Epithelial cell of prostate (primary cell): ENCODE data around the gene TAS1R2.

ENCODE experiments used
- DNase-seq: peaks from one replicate; pipeline ENCODE4 v3.0.0-alpha.2; 2011; ENCODE audit warnings: low read depth, low spot score
- H3K27ac ChIP-seq: fragments of 450-650 bp; 2 replicates; pipeline ENCODE4 v1.5.1; 2017; ENCODE audit warnings: mild to moderate bottlenecking

The TAS1R2 gene

DNA sequence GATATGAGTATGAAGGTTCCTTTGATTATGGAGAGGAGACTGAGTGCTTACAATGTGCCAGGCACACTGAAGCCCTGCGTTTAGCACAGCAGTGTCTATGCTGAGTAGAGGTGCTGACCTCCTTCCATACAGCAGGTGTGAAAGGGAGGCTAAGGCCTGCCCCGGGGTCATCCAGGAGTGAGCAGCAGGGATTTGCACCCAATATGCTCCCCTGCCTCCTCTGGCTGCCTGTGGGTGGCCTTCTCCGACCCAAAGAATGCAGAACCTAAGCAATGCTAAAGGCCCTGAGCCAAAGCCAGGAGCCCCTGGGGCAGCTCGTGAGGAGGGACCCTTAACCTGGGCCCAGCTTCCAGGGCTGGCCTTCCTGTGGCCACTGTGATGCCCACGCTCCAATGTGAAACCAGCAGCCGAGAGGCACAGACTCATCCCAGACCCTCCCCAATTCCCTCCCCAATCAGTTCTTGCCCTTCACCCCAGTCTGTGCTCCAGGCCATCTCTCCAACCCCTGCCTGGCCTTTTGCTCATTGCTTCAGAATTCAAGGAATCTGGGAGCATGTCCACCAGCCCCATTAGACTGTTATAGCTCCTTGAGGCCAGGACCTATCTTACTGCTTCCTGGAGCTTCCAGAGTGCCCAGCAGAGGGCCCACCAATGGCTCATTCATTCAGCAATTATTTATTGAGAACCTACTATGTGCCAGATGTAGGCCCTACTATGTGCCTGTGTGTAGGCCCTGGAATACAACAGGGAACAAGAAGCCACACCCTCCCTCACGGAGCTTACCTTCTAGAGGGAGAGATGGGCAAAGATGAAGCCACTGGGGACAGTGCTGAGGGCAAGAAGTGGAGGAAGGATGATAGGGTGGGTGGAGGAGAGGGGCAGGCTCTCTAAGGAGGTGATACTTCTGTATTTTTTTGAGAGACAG, 53.3 kb downstream of the TAS1R2 start:
- DNase-seq = no peak
- H3K27ac ChIP-seq = no peak overlapping the region

DNA sequence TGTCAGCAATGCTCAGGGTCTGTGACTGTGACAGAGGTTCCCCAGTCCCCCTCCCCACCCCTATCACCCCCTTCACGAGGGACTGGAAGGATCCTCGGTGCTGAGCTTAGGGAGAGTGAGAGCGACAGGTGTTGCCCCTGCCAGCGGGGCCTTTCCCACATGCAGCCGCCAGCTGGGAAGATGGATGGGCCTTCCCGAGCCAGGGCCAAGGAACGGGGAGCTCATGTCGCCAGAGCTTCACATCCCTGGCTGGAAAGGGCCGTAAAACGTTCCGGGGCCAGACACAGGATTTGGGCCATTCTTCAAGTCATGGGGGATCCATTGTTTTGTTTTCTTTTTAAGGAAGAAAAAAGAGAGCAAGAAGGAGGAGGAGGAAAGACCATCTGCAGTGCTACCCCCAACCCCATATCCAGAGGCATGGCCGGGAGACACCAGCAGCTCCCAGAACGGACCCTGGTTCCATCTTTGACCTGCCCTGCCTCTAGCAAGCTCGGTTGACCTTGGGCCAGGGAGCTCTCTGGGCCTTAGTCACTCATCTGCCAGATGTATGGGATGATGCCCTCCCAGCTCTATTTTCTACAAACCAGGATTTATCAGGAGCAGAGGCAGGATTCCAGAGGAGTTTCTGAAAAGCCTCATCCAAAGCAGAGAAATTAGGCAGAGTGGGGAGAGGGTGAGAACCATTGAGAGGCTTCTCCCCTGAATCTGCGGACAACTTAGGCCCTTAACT, 54.1 kb downstream of the TAS1R2 start:
- no peak overlapping the region for H3K27ac ChIP-seq
- DNase-seq = no peak

DNA sequence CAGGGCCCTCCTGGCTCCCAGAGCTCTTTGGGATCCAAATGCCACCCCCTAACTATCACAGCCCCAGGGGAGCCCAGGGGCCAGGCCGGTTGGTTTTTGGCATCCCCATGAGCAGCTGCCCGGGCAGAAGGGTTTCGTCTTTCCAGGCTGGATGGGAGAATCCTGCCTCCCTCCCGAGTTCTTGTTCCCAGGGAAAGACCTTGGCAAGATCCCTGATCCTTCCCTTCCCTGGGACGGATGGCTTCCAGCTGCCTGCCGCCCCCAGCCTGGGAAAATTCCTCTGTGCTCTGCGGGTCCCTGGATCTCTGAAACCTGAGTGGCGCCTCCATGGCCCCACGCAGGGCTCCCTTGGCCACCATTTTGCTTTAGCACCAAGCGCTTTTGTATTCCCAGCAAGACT, 55.6 kb downstream of the TAS1R2 start:
- DNase-seq = no peak
- H3K27ac ChIP-seq = no peak overlapping the region

DNA sequence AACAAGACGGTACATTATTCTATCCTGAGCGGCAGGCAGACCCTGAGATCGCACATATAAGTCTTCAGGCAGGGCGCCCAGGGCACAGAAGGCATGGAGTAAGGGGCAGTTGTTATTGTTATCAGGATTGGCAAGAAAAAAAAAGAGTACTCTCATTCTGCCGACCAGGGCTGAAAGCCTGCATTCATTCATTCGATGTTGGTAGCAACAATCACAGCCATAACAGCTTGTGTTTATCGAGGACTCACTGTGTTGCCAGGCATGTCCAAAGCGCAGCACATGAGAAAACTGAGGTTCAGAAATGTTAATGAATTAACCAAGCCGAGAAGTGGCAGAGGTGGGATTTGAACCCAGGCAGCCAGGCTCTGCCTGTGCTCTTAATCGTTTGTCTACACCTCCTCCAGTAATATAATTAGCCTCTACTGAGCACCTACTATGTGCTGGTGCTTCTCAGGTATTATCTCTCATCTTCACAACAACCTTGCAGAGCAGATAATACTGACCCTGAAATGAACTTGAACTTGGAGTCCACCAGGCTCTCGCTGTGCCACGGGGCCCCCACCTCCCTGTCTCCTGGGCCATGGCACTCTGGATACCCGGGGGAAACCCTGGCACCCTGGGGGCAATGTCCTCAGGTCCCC, 56.2 kb downstream of the TAS1R2 start:
- H3K27ac ChIP-seq = no peak overlapping the region
- DNase-seq = no peak

DNA sequence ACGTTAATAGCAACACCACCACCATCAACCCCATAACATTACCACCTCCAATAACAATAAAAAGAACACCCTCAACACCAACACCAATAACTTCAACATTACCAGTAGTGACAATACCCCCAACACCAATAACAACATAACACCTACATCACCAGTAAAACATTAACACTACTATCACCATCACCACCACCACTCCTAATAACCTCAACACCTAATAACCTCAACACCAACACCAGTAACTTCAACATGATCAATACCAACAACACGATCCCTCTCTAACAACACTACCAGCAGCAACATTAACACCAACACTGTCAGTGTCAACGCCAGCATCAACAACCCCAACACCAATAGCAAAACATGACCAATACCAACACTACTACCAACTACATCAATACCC, 57.2 kb downstream of the TAS1R2 start:
- H3K27ac ChIP-seq = no peak overlapping the region
- DNase-seq = no peak

DNA sequence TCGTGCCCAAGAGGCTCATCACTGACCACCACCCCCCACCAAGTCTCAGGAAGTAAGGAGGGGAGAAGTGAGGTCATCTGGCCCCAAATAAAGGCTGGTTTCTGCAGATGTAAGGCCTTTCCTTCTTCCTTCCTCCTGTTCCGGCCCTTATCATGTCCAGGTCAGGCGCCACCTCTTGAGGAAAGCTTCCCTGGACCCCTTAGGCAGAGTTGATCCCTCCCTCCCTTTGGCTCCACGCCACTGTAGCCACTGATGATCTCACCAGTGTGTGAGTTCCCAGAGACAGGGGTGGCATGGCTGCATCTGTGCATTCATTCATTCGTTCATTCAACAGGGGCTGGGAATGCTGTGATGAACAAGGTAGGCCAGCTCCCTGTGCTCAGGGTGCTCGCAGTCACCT, 59.2 kb downstream of the TAS1R2 start:
- DNase-seq = no peak

DNA sequence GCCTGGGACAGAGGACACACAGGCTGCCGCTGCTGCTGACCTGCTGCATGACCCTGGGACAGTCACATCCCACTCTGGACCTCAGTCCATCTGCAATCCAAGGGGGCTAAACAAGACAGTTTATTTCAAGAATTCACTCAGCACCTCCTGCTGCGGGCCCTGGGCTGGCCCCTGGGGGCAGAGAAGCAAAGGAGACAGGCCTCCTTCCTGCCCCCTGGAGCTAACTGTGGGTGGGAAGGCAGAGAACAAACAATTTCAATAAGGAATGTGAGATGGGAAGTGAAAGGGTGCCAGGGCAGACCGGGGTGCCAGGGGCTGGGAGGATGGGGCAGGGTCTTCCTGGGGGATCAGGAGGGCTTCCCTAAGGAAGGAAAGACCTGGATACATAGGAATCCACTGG, 60.0 kb downstream of the TAS1R2 start:
- H3K27ac ChIP-seq = no peak overlapping the region
- DNase-seq = no peak

More for the DNA sequence above, 59.2 kb downstream of the TAS1R2 start:
- H3K27ac ChIP-seq = no peak overlapping the region

DNA sequence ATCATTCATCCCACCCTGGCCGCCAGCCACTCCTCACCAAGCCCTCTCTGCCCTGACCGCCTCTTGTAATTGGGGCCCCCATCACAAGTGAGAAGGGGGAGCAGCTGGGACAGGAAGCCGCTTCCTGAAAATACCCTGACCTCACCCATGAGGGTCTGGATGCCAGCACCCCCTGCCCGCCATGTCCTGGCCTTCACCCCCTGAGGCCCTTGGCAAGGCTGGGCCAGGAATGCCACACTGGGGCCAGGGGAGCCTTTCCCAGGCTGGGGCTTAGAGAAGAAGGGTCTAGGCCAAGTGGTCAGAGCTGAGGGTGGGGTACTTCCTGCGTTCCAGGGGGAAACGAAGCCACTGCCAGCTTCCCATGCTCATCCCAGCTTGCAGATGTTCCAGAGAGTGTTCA, 60.5 kb downstream of the TAS1R2 start:
- H3K27ac ChIP-seq = no peak overlapping the region
- no peak for DNase-seq

DNA sequence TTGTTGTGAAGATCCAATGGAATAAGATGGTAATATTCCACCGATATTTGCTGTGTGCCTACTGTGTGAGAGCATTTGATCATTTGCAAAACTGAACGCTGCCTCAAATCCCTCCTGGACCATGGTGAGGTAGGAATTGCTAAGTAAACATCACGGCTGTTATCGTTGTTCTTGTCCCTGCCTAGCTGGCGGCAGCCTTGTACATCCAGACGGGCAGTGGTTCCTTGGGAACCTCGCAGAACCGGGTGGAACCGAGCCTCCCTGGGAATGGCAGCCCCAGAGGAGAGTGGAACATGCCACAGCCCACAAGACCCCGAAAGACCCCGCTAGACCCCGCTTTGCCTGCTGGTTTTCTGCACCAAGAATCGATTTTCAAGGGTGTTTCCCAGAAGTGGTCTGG, 60.9 kb downstream of the TAS1R2 start:
- no peak overlapping the region for H3K27ac ChIP-seq
- DNase-seq = no peak

DNA sequence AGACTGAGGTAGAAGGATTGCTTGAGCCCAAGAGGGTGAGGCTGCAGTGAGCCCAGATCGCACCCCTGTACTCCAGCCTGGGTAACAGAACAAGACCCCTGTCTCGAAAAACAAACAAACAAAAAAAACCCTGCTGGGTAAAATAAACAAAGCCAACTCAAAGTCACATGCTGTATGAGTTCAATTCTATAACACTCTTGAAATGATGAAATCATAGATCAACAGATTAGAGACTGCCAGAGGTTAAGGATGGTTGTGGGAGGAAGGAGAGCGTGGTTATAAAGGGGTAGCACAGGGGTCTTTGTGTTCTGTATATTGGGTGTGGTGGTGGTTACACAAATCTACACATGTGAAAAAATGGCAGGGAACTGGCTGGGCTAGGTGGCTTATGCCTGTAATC, 62.5 kb downstream of the TAS1R2 start:
- DNase-seq = no peak
- H3K27ac ChIP-seq = no peak overlapping the region

DNA sequence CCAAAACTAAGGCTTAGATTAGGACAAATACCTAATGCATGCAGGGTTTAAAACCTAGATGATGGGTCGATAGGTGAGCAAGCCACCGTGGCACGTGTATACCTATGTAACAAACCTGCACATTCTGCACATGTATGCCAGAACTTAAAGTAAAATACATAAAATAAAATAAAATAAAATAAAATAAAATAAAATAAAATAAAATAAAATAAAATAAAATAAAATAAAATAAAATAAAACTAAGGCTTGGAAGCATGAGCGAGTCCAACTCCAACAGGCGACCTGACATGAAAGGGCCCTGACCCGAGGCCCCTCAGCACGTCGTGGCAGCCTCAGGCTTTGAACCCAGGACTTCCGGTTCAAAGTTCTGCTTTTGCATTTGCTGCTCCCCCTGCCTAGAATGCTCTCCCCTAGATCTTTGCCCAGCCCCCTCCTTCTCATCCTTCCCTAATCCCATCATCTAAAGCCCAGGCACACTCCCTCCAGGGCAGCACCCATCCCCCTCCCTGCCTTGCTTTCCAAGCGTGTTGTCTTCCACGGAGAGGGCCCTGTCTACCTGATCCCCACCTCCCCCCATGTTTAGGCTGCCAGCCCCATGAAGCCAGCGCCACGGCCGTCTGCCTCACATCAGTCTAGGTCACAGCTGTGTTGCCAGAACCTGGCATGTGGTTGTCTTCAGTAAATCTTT, 64.3 kb downstream of the TAS1R2 start:
- no peak for DNase-seq
- H3K27ac ChIP-seq = no peak overlapping the region

DNA sequence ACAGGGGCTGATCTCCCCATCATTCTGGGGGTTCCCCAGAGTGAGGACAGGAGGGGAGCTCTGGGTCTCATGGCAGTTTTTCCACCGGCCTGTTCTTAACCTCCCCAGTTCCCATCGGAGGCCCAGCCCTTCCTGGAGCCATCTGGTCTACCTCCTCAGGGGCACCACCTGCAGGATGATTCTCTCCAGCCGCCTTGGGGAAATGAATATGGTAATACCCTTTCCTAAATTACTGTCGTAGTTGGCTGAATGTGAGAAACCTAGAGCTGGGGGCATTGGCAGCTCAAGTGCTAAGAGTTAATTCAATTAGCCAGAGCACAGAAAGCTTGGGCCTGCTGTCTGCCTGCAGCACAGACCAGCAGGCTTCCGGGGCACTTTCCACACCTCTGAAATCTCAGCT, 64.9 kb downstream of the TAS1R2 start:
- no peak overlapping the region for H3K27ac ChIP-seq
- no peak for DNase-seq

DNA sequence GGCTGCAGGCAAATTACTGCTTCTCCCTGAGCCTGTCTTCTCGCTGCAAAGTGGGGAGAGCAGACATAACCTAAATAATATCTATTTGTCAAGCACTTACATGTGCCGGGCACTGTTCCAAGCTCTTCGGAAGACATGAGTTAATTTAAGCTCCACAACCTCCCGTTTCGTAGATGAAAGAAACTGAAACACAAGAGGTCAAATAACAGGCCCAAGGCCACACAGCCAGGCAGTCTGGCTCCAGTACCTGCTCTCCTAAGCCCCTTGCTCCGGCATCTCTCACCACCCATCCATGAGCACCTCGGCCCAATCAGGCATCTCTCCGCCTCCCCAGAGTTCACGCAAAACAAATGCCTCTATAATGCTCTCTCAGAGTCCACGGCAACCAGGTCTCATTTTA, 65.4 kb downstream of the TAS1R2 start:
- no peak for DNase-seq
- H3K27ac ChIP-seq = no peak overlapping the region

DNA sequence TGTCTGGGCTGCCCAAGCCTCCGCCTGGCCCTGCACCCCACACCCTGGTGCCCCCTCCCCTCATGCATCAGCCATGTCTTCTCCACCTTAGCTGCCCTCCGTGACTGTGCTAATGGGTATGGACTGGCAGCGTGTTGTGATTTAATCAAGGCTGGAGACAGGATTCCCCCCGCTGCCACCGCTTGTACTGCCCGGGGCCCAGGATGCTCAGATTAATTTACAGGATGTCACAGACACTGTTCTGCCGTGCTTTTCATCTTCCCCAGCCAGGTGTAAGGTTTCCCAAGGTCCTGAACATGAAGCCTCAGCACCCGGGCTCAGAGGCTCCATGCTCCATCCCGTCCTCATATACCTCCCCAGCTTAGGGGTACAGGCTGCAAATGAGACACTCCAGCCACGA, 66.3 kb downstream of the TAS1R2 start:
- H3K27ac ChIP-seq = no peak overlapping the region
- DNase-seq = no peak

DNA sequence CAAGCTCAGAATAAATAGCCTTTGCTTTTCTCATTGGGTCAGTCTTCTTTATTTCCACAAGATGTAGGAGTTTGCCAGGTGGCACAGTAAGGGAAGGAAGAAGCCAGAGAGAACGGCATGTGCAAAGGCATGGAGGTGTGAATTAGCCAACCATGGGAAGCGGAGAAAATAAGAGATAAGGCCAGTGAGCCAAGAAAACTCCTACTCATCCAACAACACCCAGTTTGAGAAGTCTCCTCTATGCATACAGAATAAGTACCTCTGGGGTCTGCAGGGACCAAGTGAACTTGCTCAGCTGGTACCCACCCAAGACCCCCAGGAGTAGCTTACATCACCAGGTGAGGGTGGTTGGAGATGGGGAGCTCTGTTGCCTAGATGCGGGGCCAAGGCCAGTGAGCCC, 66.7 kb downstream of the TAS1R2 start:
- no peak overlapping the region for H3K27ac ChIP-seq
- DNase-seq = no peak
